HG03064 (cell line): ENCODE results near the gene ALG6.

Experiments used
- ATAC-seq: cut with Tn5 transposase; IDR thresholded peaks from one replicate; pipeline ENCODE4 v1.9.1; 2021; ENCODE audit warnings: low read depth; ENCODE audit not compliant: unreplicated experiment

The ALG6 gene

DNA sequence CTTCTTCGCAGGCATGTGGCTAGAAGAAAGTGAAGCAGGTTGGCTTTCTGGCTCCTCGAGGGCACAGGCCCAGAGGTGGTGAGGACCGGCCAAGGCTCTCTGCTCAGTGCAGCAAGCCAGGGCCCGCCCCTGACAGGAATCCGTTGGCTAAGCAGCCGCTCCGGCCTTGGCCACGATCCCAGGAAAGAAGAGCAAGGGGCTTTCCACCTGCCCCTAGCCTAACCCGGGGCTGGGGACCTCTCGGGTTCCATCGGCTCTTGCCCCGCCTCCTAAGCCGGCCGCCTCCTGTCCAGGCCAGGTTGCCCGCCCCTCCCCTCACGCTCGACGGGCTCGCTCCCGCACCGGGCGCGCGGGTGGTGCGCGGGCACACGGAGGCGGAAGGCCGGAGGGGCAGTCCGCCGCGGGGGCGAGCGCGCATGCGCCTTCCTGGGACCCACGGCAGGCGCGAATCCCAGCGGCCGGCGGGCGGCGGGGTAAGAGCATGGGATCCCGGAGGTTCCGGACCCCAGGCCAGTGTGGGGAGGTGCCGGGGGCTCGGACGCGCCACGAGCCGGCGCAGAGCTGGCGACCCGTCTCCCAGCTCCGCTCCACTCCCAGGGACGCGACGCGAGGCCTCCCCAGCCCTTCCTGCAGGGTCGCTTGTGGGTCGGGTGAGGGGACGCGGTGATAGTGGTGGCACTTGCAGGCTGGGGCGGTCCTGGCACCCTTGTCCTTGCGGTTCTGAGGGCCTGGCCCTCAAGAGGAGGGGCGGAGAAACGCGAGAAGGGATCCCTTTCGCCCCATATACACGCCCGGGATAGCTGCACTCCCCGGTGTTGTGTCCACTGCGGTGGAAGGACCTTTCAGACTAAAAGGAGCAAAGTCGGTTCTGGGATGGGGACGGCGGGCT is at the start of gene ALG6:
Gene ALG6, plus strand, starts transcription at position 413 of the 889 bp plus-strand sequence. CDS start 3,351 bp downstream, outside the sequence.
- ATAC-seq: peak; percentile 95

DNA sequence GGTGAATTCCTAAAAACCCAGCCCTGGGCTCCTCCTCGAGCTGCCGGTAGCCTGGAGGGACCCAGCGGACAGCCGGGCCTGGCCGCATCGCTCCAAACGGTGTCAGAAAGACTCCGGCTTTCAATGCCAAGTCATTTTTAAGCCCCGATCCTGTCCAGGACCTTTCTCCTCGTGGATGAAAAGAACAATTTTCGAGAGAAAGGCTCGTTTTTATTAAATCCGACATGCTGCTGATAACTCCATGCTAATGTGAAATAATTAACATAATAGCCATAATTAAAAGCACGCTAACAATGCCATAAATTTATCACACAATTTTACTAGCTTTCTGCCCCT is 49.6 kb upstream of the ALG6 start:
- no peak for ATAC-seq

DNA sequence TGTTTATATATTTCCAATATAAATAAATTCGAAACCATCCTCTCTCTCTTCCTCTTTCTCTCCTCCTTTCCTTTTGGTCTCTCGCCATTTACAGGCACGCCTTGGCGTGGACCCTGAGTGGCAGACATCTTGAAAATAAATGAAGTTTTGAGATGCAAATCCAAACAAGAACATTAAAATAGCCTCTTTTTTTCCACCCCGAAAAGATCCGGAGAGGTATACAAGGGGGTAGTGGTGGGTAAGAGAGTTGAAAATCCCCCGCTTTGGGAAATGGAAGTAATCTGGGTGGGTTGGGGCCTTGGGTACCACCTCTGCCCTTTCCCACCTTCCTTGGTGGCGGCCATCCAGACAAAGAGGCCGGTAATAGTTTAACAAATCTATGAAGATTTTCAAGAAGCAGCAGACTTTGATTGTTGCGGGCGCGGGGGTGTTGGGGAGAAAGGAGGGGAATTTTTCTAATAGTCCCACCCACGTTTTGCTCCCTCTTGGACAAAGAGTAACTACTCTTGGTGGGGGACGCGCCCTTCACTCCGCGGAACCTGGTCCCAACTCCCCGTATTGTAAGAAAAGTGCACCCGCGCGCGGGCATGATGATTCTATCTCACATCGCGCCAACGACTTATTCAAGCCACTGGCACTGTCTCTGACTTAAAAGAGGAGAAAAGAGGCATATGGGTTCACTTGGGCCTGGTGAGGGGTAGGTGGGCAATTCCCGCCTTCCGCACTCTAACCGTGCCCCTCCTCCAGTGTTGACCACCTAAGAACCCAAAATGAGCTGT is 49.0 kb upstream of the ALG6 start:
- ATAC-seq: no peak

DNA sequence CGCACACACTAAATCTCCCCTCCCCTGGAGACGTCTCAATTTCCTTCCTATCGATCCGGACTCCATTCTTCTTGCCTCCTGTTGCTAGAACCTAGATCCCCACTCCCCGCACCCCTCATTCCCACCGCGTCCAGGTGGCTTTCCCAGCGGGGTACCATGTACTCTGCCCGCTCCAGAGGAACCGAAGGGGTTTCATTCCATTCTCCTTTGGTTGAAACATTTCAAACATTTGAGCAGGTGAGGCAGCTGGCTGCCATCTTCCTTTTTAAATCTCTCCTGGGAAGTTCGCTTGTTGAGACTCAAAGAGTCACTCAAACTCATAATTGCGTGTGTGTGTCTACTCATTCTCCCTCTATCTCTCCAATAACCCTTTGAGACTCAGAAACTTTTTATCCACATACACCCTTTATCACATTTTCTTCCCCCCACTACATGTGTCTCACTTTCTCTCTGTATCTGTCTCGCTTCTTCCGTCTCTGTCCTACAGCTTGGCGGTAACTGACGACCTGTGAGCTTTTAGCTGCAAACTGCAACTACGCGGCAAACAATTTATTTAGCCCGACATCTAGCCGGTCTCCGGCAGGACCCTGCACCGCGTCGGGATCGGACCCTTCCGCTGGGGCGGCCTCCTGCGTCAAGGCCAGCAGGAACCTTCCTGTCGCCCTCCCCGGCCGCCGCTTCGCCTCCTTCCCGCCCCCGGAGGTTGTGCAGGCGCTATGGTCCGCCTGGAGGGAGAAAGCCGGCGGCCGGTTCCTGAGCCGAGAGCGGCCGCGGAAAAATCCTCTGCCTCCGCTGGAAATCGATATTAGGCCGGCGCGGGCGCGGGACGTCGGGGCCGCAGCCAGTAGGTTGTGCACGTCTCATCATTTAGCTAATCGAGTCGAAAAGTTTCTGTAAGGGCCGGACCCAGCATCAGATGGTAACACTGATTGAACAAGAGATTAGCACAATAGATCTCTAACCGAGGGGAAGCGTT is 48.1 kb upstream of the ALG6 start:
- no peak for ATAC-seq

DNA sequence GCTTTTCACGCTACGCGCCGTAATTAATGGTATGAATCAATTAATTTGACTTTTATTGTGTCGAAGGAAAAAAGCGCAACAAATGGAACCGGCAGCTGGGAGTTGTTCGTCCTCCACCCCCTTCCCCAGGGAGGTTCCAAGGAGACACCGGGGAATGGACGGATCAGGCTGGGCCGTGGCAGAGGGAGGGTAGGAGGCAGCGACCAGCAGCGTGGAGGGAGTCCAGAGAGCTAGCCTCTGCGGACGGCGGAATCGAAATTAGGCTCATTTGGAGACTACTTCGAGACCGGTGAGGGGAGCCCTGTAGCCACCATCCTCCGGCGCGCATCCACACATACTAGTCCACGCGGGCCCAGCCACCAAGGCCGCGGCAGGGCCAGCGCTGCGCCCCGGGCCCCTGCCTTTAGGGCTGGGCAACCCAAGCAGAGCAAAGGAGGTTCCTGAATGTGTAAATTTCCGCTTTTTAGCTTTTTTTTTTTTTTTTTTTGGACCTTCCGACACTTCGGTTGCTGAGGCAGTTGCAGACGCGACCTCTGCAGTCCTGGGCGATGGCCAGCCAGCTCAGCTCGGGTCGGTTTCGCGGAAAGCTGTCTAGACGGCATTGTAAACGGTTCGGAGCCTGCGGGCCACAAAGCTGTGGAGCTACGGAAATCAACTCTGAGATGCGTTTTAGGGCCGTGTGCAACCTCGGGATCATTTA is 47.3 kb upstream of the ALG6 start:
- no peak for ATAC-seq

DNA sequence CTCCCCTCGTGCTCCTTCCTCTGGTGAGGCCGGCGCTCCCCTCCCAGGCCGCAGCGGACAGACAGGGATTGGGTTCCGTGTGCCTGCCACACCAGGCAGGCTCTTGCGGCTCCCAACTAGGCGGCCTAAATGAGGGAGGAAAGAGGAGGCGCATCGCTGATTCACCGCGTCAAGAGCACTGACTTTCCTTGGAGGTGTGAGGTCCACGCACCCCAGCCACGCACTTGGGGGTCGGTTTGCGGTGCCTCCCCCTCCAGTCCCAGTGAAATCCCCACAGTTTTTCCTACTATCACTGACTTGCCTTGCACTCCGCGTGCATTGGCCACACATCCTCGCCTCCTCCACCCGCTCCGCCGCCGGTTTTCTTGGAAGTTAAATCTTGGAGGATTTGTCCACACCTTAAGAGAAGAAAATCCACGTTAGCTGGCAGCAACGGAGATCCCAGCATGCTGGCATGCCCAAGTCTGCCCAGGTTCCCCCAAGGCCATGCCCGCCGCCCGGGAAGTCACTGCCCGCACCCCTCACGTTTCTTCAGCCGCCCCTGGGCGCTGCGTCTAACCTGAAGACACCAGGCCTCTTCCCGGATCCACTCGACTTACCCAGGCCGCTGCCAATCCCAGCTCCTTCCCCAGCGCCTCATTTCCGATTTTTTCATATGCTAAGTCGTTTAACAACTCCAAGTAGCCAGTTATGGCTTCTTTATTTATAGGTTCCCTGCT is 46.2 kb upstream of the ALG6 start:
- ATAC-seq: no peak

DNA sequence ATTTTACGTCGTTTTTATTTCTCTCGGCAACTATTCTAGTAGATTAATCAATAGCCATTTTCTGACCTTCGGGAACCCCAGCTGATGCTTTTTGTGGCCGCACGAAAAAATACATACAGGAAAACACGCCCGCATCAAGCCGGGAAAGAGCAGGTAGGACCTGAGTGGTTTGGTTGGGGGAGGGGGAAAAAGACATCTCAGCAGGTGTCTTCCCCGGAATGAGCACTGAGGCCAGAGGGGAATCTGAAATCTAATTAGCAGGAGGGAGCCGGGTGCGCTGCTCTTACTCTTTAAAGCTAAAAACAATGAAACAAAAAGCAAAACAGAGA is 45.7 kb upstream of the ALG6 start:
- no peak for ATAC-seq

DNA sequence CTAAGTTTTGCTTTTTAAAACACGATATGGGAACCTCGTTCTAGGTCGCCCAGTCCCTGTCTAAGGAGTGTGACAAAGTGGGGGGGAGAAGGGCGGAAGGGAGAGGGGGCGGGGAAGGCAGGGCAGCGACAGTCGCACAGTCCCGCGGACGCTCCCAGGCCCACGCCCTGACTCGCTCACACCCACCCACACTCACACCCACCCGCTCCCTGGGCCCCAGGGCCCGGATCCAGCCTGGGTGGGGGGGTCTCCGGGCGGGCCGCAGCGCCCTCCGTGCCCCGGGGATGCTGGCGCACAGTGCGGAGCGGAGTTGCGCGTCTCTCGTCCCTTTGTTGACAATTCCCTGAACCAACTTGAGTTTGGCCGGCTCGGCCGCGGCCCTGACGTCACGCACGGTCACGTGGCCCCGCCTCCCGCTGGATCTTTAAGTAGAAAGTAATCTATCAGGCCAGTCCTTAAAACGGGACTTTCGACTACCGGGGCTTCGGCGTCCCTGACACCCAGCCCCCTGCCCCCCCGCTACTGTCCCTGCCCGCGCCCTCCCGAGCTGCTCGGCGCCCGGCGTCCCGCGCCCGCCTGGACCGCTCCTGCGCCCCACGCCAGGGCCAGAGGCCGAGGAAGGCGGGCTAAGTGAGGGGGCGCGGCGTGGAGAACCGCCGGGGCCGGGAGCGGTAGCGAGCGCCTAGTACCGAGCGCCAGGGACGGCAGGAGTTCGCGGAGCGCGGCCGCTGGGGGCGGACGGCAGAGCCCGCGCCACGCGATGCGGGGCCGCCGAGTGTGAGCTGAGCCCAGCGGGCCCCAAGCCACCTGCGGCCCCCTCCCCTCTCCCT is 45.1 kb upstream of the ALG6 start, which contains the start of gene FOXD3:
Gene FOXD3, plus strand, starts transcription at position 454 of the 830 bp plus-strand sequence. CDS start 492 bp downstream, outside the sequence.
- ATAC-seq: peak; percentile 40

DNA sequence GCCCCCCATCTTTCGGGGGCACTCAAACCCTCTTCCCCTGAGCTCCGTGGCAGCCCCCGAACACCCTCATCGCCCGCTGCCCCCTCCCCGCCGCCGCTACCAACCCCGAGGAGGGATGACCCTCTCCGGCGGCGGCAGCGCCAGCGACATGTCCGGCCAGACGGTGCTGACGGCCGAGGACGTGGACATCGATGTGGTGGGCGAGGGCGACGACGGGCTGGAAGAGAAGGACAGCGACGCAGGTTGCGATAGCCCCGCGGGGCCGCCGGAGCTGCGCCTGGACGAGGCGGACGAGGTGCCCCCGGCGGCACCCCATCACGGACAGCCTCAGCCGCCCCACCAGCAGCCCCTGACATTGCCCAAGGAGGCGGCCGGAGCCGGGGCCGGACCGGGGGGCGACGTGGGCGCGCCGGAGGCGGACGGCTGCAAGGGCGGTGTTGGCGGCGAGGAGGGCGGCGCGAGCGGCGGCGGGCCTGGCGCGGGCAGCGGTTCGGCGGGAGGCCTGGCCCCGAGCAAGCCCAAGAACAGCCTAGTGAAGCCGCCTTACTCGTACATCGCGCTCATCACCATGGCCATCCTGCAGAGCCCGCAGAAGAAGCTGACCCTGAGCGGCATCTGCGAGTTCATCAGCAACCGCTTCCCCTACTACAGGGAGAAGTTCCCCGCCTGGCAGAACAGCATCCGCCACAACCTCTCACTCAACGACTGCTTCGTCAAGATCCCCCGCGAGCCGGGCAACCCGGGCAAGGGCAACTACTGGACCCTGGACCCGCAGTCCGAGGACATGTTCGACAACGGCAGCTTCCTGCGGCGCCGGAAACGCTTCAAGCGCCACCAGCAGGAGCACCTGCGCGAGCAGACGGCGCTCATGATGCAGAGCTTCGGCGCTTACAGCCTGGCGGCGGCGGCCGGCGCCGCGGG is 44.2 kb upstream of the ALG6 start:
- no peak for ATAC-seq

DNA sequence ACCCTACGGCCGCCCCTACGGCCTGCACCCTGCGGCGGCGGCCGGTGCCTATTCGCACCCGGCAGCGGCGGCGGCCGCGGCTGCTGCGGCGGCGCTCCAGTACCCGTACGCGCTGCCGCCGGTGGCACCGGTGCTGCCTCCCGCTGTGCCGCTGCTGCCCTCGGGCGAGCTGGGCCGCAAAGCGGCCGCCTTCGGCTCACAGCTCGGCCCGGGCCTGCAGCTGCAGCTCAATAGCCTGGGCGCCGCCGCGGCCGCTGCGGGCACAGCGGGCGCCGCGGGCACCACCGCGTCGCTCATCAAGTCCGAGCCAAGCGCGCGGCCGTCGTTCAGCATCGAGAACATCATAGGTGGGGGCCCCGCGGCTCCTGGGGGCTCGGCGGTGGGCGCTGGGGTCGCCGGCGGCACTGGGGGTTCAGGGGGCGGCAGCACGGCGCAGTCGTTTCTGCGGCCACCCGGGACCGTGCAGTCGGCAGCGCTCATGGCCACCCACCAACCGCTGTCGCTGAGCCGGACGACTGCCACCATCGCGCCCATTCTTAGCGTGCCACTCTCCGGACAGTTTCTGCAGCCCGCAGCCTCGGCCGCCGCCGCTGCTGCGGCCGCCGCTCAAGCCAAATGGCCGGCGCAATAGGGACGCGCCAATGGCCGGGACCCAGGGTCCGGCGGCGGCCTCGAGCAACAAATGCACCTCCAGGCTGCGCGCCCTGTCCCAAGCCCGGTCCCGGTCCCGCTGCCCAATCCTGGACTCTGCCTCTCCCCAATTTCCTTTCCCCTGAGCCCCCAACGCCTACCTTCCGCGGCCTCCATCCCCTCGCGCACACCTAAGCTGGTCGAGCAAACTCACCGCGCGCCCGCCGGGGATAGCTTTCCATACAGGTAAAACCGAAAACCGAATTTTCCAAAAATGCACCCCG is 43.3 kb upstream of the ALG6 start:
- no peak for ATAC-seq

DNA sequence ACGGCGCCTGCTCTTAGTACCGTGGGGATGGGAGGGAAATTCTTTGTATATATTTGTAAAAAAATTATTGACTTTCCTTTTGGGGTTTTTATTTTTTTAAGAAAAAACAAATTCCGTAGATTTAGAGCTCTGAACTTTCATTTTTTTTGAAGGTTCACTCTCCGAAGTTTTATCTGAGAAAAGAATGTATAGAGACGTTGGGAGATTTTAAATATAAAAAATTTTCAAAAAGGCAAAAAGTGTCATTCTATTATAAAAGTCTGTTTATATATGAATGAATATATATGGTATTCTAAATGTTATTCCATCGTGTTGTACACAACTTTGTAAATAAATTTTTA is 42.7 kb upstream of the ALG6 start:
- no peak for ATAC-seq

DNA sequence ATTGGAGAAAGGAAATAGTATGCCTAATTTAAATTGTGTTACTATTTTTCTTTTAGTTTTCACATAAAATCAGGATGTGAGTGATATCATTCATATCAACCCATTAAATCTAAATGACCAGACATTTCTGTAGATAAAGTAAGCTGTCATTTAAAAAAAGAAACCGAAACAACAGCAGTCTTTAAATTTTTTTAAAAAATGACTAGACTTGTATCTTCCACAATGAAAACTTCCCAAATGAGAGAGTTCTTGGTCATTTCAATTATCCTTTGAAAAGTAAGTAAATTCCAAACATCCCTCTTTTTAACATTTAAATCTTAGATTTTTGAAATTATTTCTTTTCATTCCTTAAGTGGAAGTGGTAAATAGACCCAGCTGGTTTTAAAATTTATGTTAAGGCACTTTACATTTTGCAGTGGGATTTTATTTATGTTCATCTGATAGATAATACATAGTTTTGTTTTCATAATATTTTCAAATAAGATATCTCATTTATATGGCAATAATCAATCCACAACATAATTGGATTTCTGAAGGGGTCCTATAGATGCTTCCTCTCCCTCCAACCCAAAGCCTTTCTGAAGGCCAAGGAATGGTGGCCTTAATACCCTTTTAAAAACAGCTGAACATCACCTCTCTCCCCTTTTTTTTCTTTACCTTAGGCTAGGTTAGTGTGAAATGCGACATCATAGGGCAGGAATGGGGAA is 42.0 kb upstream of the ALG6 start:
- ATAC-seq: no peak

DNA sequence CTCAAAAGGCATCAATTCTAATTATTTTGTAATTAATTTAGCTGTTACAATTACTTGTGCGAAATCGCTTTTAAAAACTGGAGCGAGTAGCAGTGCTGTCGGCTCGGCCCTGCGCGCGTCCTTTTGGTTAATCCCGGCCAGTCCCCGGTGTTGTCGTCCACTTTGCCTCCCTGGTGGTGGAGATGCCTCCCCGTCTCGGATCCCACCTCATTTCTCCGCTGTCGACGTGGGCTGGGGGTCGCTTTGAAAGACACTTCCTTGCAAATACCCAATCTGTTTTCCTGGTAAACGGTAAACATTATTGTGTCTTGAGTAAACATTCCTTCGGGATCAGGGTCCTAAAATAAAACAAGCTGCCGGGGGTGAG is 41.3 kb upstream of the ALG6 start:
- no peak for ATAC-seq

DNA sequence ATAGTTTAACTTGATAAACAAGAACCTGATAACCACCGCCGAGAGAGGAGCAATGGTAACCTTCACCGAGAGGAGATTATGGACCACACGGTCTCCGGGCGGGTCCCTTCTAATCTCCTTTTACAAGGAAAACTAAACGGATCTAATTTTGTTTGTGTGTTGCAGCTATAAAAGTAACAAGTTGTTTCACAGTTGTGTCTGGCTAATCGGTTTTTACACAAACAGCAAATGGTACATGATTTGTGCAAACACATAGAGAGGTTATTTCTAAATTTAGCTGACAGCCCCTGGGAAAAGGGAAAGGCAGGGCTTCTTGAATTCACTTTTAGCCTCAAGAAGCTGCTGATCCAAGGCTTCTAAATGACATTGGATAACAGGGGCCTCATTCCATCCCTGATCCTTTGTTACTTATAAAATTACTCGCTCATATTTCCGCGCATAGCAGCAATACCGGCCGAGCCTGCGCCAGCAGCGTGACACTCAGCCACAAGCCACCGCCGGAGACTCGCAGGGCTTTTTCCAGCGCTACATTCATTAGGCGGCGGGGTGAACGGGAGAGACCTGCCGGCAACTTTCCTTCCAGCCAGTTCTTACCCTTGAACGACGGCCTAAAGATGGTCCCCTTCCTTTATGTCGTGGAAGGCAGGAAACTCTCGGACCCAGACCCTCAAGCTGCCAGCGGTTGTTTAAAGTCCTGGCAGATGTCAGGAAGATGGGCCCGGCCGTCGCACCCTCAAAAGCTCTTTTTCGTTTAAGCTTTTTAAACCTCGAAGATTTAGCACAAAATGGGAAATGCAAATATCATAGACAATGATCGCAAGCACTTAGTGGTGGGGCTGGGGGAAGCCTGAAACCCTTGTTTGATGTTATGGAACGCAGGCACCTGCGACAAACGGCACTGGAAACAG is 40.7 kb upstream of the ALG6 start:
- ATAC-seq: no peak

DNA sequence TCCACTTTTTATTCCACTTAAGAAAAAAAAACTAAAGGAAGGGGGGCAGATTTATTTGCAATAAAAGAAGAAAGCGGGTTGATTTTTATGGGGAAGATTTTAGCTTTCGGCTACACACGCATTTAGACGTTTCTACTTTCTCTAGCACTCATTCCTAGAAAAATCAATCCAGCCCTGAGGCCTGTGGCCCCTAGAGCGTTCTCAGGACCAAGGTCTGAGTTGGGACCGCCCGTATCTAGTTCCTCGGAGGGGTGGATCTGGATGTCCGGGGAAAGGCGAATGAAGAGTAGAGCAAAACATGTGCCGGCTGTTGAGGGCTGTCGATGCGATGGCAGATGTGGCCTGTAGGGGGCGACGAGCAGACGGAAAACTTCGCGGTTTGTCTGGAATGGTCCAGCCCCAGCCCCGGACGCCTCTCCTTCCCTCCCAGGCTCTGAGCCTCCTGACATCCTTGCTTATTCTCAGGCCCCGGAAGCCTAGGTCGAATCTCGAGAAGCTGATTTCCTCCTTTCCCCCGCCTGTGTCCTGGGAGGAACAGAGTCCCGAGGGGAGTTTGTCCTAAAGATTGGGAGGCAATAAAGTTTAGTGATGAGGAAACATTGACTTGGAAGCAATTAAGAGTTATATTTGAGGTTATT is 39.9 kb upstream of the ALG6 start:
- ATAC-seq: no peak
